Natural killer cell (primary cell): ENCODE results near the gene CAGE1. TPM values are rescaled to one million over a fixed set of nuclear protein-coding genes. Genes with fewer than 3 reads are reported as not detected.
"Not testable (repeated sequence)": the region's sequence is repeated elsewhere in the genome, so short reads cannot be mapped to it uniquely, and the experiment has no call there.

Source experiments
- ATAC-seq, 3 donors: fragments of 150-1000 bp in 2 of 3; fragments of 200-7000 bp in 1 of 3; cut with Tn5 transposase; 1 replicate in 1 of 3; 2 replicates in 2 of 3; pipeline ENCODE4 v1.10.0; 2021; ENCODE audit warnings: mild to moderate bottlenecking in 2 of 3, moderate library complexity in 2 of 3
- DNase-seq, 2 donors: peaks; one replicate each; pipeline versions ENCODE4 v3.0.0 to v3.0.0-alpha.2; 2013 to 2021; ENCODE audit warnings: mixed read lengths in 1 of 2
- H3K27ac ChIP-seq: one replicate; pipeline ENCODE4 v1.5.1; 2013; ENCODE audit warnings: mild to moderate bottlenecking, low read length
- H3K27me3 ChIP-seq: one replicate; pipeline ENCODE4 v1.6.1; 2013; ENCODE audit warnings: low read length; ENCODE audit not compliant: control insufficient read depth, insufficient read depth
- H3K36me3 ChIP-seq: one replicate; pipeline ENCODE4 v1.6.1; 2013; ENCODE audit warnings: low read length; ENCODE audit not compliant: control insufficient read depth, insufficient read depth
- H3K4me1 ChIP-seq: one replicate; pipeline ENCODE4 v1.6.1; 2013; ENCODE audit warnings: low read length; ENCODE audit not compliant: control insufficient read depth, insufficient read depth
- H3K4me3 ChIP-seq: one replicate; pipeline ENCODE4 v1.5.1; 2013; ENCODE audit warnings: low read length
- H3K9me3 ChIP-seq: one replicate; pipeline ENCODE4 v1.6.1; 2013; ENCODE audit warnings: low read length; ENCODE audit not compliant: control insufficient read depth, insufficient read depth
- H3K27ac Mint-ChIP-seq, 2 donors: one replicate each; pipeline ENCODE4 v1.8.0; 2022; ENCODE audit warnings: mild to moderate bottlenecking in 2 of 2, mixed read lengths in 2 of 2, moderate library complexity in 1 of 2
- H3K27me3 Mint-ChIP-seq, 2 donors: one replicate each; pipeline ENCODE4 v1.8.0; 2022; ENCODE audit warnings: low read depth in 2 of 2, mixed read lengths in 2 of 2
- H3K36me3 Mint-ChIP-seq: one replicate; pipeline ENCODE4 v1.8.0; 2022; ENCODE audit warnings: mixed read lengths
- H3K4me1 Mint-ChIP-seq, 2 donors: one replicate each; pipeline ENCODE4 v1.8.0; 2022; ENCODE audit warnings: mixed read lengths in 2 of 2
- H3K4me3 Mint-ChIP-seq: one replicate; pipeline ENCODE4 v1.8.0; 2022; ENCODE audit warnings: mild to moderate bottlenecking, moderate library complexity, mixed read lengths
- H3K9me3 Mint-ChIP-seq, 2 donors: one replicate each; pipeline ENCODE4 v1.8.0; 2022; ENCODE audit warnings: mixed read lengths in 2 of 2
- CTCF ChIP-seq: fragments of 200-600 bp; IDR thresholded peaks from one replicate; pipeline ENCODE4 v1.8.0; 2022; ENCODE audit warnings: antibody characterized with exemption
- WGBS: methylation state at CpG from one replicate; pipeline ENCODE4 v1.1.7; 2013; ENCODE audit warnings: missing lambda C conversion rate; ENCODE audit not compliant: insufficient coverage; 5-methylcytosine and 5-hydroxymethylcytosine counted together
- intact Hi-C: fragments of 100-400 bp; cut with micrococcal nuclease; formaldehyde crosslinking; loops from one replicate; pipeline ENCODE4 v1.14.2; 2022
- total RNA-seq, 4 donors: library from RNA; stranded (reverse); fragments of 120-200 nt in 1 of 4; gene quantifications; one replicate each; pipeline versions ENCODE4 v1.2.3 to v1.2.4, GENCODE V29; 2013 to 2022

CAGE1 gene
- total RNA-seq, 3 donors from 2014 or later (not counting 1 experiment from before 2014, with no cell fraction given): 0.70 to 1.3 (median 1.1) TPM

GRCh38 chr6:7325750-7326149 lies 63.8 kb downstream of the CAGE1 start:
- Histone ChIP-seq H3K4me3 (no peak overlapping the region), H3K36me3 (no peaks in the 10 kb centered on the region), H3K9me3 (no peaks in the 10 kb centered on the region), H3K4me1 (no peaks in the 10 kb centered on the region), H3K27ac (no peak overlapping the region), H3K27me3 (no peaks in the 10 kb centered on the region)
- H3K27me3 Mint-ChIP-seq: peaks cover 8 to 11% of the 10 kb centered on the region in 2 donors
- DNase-seq: no peak
- TF ChIP-seq CTCF: no peak
- intact Hi-C loops: no loop called here
- H3K36me3 Mint-ChIP-seq: no peaks in the 10 kb centered on the region
- no peak for ATAC-seq
- no peak overlapping the region for H3K4me3 Mint-ChIP-seq
- no peaks in the 10 kb centered on the region for H3K9me3 Mint-ChIP-seq
- H3K27ac Mint-ChIP-seq: no peak overlapping the region
- WGBS: 93% methylated on average over 2 of the region's 3 CpGs
- H3K4me1 Mint-ChIP-seq: peaks cover 0 to 6% of the 10 kb centered on the region in 2 donors

- Mint-ChIP-seq H3K4me3 (no peak overlapping the region), H3K9me3 (no peaks in the 10 kb centered on the region), H3K36me3 (no peaks in the 10 kb centered on the region), H3K27ac (no peak overlapping the region), H3K4me1 (peaks cover 0 to 6% of the 10 kb centered on the region in 2 donors), H3K27me3 (peaks cover 8 to 11% of the 10 kb centered on the region in 2 donors)
- H3K4me3 ChIP-seq: no peak overlapping the region
- H3K4me1 ChIP-seq: no peaks in the 10 kb centered on the region
- H3K36me3 ChIP-seq: no peaks in the 10 kb centered on the region
- no peaks in the 10 kb centered on the region for H3K27me3 ChIP-seq
- DNase-seq (peak in 1 of 2 donors; percentile 8), ATAC-seq (peak in 2 of 3 donors; percentile 34 to 43)
- TF ChIP-seq CTCF: no peak
- no peak overlapping the region for H3K27ac ChIP-seq
- no peaks in the 10 kb centered on the region for H3K9me3 ChIP-seq
- 12% methylated on average over 7 of the region's 7 CpGs for WGBS
- intact Hi-C loops: no loop called here
These were observed 65.0 kb downstream of the CAGE1 start for GRCh38 chr6:7324520-7324919.

GRCh38 chr6:7323074-7323473 lies 66.5 kb downstream of the CAGE1 start:
- no peak for TF ChIP-seq CTCF
- DNase-seq (no peak), ATAC-seq (no peak)
- Mint-ChIP-seq H3K27me3 (peaks cover 7 to 8% of the 10 kb centered on the region in 2 donors), H3K36me3 (no peaks in the 10 kb centered on the region), H3K4me1 (peaks cover 0 to 6% of the 10 kb centered on the region in 2 donors), H3K9me3 (no peaks in the 10 kb centered on the region), H3K27ac (no peak overlapping the region), H3K4me3 (no peak overlapping the region)
- intact Hi-C loops: no loop called here
- Histone ChIP-seq H3K9me3 (no peaks in the 10 kb centered on the region), H3K4me1 (no peaks in the 10 kb centered on the region), H3K4me3 (no peak overlapping the region), H3K27ac (no peak overlapping the region), H3K36me3 (no peaks in the 10 kb centered on the region), H3K27me3 (no peaks in the 10 kb centered on the region)

DNA sequence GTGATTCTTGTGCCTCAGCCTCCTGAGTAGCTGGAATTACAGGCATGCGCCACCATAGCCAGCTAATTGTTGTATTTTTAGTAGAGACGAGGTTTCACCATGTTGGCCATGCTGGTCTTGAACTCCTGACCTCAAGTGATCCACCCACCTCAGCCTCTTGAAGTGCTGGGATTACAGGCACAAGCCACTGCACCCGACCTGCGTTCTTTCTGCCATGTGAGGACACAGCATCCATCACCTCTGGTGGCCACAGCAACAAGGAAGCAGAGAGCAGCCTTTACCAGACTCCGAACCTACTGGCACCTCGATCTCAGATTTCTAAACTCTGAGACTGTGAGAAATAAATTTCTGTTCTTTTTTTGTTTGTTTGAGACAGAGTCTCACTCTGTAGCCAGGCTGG lies 67.7 kb downstream of the CAGE1 start:
- H3K9me3 Mint-ChIP-seq, H3K9me3 ChIP-seq, H3K4me3 ChIP-seq, H3K36me3 ChIP-seq, H3K27ac ChIP-seq, DNase-seq, ATAC-seq, intact Hi-C loops, H3K27me3 ChIP-seq, H3K36me3 Mint-ChIP-seq, H3K4me3 Mint-ChIP-seq, H3K27me3 Mint-ChIP-seq, H3K4me1 ChIP-seq, H3K27ac Mint-ChIP-seq, H3K4me1 Mint-ChIP-seq: not testable (repeated sequence)
- WGBS: 86% methylated on average over 6 of the region's 6 CpGs

DNA sequence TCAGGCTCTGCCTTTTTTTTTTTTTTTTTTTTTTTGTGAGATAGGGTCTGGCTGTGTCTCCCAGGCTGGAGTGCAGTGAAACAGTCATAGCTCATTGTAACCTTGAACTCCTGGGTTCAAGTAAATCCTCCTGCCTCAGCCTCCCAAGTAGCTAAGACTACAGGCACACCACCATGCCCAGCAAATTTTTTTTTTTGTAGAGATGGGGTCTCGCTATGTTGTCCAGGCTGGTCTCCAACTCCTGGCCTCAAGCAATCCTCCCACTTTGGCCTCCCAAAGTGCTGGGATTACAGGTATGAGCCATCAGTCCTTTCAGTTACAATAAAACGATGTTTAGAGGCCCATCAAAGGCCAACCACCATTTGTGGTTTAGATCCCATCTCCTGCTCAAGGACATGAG lies 70.1 kb downstream of the CAGE1 start:
- H3K9me3 ChIP-seq, H3K27ac Mint-ChIP-seq, H3K27me3 ChIP-seq, H3K27me3 Mint-ChIP-seq, intact Hi-C loops, H3K4me1 Mint-ChIP-seq, H3K4me3 ChIP-seq, DNase-seq, H3K36me3 Mint-ChIP-seq, H3K4me1 ChIP-seq, H3K36me3 ChIP-seq, H3K4me3 Mint-ChIP-seq, ATAC-seq, H3K27ac ChIP-seq, H3K9me3 Mint-ChIP-seq: not testable (repeated sequence)
- 71% methylated on average over 2 of the region's 2 CpGs for whole genome bisulfite sequencing
